ENCODE measurements around the gene CREB5. TPM values are rescaled to one million over a fixed set of nuclear protein-coding genes. Genes with fewer than 3 reads are reported as not detected.

The CREB5 gene
- total RNA-seq, 1 experiment from 2014 or later: 1.3 TPM

- TF ChIP-seq, protein P1, sequence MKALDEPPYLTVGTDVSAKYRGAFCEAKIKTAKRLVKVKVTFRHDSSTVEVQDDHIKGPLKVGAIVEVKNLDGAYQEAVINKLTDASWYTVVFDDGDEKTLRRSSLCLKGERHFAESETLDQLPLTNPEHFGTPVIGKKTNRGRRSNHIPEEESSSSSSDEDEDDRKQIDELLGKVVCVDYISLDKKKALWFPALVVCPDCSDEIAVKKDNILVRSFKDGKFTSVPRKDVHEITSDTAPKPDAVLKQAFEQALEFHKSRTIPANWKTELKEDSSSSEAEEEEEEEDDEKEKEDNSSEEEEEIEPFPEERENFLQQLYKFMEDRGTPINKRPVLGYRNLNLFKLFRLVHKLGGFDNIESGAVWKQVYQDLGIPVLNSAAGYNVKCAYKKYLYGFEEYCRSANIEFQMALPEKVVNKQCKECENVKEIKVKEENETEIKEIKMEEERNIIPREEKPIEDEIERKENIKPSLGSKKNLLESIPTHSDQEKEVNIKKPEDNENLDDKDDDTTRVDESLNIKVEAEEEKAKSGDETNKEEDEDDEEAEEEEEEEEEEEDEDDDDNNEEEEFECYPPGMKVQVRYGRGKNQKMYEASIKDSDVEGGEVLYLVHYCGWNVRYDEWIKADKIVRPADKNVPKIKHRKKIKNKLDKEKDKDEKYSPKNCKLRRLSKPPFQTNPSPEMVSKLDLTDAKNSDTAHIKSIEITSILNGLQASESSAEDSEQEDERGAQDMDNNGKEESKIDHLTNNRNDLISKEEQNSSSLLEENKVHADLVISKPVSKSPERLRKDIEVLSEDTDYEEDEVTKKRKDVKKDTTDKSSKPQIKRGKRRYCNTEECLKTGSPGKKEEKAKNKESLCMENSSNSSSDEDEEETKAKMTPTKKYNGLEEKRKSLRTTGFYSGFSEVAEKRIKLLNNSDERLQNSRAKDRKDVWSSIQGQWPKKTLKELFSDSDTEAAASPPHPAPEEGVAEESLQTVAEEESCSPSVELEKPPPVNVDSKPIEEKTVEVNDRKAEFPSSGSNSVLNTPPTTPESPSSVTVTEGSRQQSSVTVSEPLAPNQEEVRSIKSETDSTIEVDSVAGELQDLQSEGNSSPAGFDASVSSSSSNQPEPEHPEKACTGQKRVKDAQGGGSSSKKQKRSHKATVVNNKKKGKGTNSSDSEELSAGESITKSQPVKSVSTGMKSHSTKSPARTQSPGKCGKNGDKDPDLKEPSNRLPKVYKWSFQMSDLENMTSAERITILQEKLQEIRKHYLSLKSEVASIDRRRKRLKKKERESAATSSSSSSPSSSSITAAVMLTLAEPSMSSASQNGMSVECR (CRISPR knock-in tag; IDR thresholded peaks at IDR 0.05; ENCODE audit: borderline replicate concordance): no peak
- TF ChIP-seq ZNF671 (CRISPR knock-in tag; IDR thresholded peaks at IDR 0.05) (no peak), ATF2 (CRISPR knock-in tag; IDR thresholded peaks at IDR 0.05; ENCODE audit: borderline replicate concordance, low read depth) (no peak), ZNF416 (CRISPR knock-in tag; IDR thresholded peaks at IDR 0.05) (no peak)
These were observed 350.3 kb downstream of the CREB5 start (continued) for GRCh38 chr7:28762651-28763050.

DNA sequence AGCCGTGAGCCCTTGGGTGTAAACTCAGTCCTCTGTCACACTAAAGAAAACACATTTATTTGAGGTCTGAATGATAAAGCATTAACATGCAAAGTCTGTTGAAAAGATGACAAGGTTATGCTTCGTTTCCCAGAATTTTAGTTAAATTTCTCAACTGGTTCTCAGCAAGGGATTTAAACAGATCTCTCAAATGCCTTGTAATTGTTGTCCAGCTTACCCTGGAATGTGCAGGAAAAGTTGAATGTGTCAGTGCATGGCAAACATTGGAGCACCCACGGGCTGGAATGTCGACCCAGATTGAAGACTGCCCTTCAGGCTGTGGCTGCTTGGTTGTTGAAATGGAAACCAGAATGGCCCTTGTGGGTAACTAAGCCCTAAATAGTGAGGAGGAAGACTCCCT, 354.0 kb downstream of the CREB5 start:
- no peaks in the 10 kb centered on the region for H3K36me3 Mint-ChIP-seq
- CTCF ChIA-PET: no interaction called here
- TF ChIP-seq ZBTB43 (CRISPR knock-in tag; IDR thresholded peaks at IDR 0.05): no peak
- TF ChIP-seq ZNF423 (CRISPR knock-in tag; IDR thresholded peaks at IDR 0.05): no peak
- no peak for TF ChIP-seq ZNF263 (CRISPR knock-in tag; IDR thresholded peaks at IDR 0.05; ENCODE audit: low read depth)
- TF ChIP-seq TCF7 (CRISPR knock-in tag; IDR thresholded peaks at IDR 0.05; ENCODE audit: low read depth): no peak
- no peak for TF ChIP-seq ZNF232 (CRISPR knock-in tag; IDR thresholded peaks at IDR 0.05)
- no peak for TF ChIP-seq SMAD3 (CRISPR knock-in tag; IDR thresholded peaks at IDR 0.05; ENCODE audit: borderline replicate concordance)
- no peak for TF ChIP-seq MXD4 (CRISPR knock-in tag; IDR thresholded peaks at IDR 0.05; ENCODE audit: borderline replicate concordance)
- no peak for TF ChIP-seq MYBL2 (CRISPR knock-in tag; IDR thresholded peaks at IDR 0.05)
- TF ChIP-seq ZNF416 (CRISPR knock-in tag; IDR thresholded peaks at IDR 0.05): no peak
- no peak for TF ChIP-seq ATF2 (CRISPR knock-in tag; IDR thresholded peaks at IDR 0.05; ENCODE audit: borderline replicate concordance, low read depth)
- no peak for TF ChIP-seq KAT7 (CRISPR knock-in tag; IDR thresholded peaks at IDR 0.05; ENCODE audit: borderline replicate concordance)
- TF ChIP-seq, protein P2, sequence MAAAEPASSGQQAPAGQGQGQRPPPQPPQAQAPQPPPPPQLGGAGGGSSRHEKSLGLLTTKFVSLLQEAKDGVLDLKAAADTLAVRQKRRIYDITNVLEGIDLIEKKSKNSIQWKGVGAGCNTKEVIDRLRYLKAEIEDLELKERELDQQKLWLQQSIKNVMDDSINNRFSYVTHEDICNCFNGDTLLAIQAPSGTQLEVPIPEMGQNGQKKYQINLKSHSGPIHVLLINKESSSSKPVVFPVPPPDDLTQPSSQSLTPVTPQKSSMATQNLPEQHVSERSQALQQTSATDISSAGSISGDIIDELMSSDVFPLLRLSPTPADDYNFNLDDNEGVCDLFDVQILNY (CRISPR knock-in tag; IDR thresholded peaks at IDR 0.05): no peak
- no peak for TF ChIP-seq ESRRA (CRISPR knock-in tag; IDR thresholded peaks at IDR 0.05; ENCODE audit: borderline replicate concordance)
- no peak for TF ChIP-seq ZNF121 (CRISPR knock-in tag; IDR thresholded peaks at IDR 0.05)

More for the DNA sequence above, 354.0 kb downstream of the CREB5 start:
- Mint-ChIP-seq H3K4me1 (peaks cover 7% of the 10 kb centered on the region), H3K9me3 (no peaks in the 10 kb centered on the region), H3K27ac (peak overlapping the region; percentile 16; the same call in 1 of the 2 replicates), H3K4me3 (no peak overlapping the region), H3K27me3 (ENCODE audit: low read depth) (peaks cover 44% of the 10 kb centered on the region)
- POLR2A ChIA-PET: interaction anchor here (0.6 kb wide), 1 partner anchor 685 kb away, joined by 3 read pairs; no protein-coding TSS in a partner anchor
- ATAC-seq (no peak), DNase-seq (ENCODE audit: low spot score) (no peak)
